GM21360 (cell line): ENCODE results near the gene AXL.

ENCODE experiments used
- ATAC-seq: cut with Tn5 transposase; IDR thresholded peaks from one replicate; pipeline ENCODE4 v1.9.1; 2021; ENCODE audit warnings: mild to moderate bottlenecking, moderate library complexity; ENCODE audit not compliant: unreplicated experiment

The AXL gene

GRCh38 chr19:41233748-41234240 lies 14.8 kb downstream of the AXL start:
- no peak for ATAC-seq

- ATAC-seq: no peak
Observed at GRCh38 chr19:41234512-41235168, 15.6 kb downstream of the AXL start.

DNA sequence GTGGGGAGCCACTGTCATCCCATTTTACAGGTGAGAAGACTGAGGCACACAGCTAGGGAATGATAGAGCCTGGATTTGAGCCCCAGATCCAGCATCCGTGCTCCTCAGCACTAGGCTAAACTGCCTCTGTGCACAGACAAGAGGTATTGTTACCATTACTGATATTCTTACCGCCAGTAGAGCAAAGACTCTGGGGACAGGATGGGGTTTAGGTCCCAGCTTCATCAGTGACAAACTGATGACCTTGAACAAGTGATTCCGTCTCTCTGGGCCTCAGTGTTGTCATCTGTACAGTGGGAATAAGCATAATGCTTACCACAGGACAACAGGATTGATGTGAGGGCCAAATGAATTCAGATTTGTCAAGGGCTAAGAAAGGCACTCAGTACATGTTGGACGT lies 16.5 kb downstream of the AXL start:
- no peak for ATAC-seq

- no peak for ATAC-seq
Observed at GRCh38 chr19:41238244-41238643, 19.2 kb downstream of the AXL start.

DNA sequence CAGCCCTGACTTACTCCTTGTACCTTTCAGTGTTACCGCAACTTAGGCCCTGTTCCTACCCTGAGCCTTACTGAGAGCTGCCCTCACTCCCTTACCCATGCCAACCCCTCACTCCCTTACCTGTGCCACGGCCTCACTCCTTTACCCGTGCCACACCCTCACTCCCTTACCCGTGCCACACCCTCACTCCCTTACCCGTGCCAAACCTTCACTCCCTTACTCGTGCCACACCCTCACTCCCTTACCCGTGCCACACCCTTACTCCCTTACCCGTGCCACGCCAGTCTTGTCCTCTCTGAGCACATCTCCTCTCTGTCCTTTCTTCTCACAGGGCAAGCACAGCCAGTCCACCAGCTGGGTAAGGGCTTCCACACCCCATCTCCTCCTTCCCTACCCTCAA lies 20.3 kb downstream of the AXL start:
- no peak for ATAC-seq

DNA sequence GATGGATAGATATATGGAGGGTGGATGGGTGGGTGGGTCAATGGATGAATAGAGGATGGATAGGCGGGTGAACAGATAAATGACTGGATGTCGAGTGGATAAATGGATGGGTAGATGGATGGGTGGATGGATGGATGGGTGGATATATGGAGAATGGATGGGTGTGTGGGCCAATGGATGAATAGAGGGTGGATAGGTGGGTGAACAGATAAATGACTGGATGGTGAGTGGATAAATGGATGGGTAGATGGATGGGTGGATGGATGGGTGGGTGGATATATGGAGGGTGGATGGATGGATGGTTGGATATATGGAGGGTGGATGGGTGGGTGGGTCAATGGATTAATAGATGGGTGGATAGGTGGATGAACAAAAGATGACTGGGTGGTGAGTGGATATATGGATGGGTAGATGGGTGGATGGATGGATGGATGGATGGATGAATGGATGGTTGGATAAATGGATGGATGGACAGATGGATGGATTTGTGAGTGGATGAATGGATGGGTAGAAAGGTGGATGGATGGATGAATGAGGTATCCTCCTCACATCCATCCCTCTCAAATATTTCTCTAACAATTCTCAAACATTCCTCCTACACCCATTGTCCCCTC lies 21.0 kb downstream of the AXL start:
- ATAC-seq: no peak

GRCh38 chr19:41241859-41242258 lies 22.8 kb downstream of the AXL start:
- no peak for ATAC-seq

DNA sequence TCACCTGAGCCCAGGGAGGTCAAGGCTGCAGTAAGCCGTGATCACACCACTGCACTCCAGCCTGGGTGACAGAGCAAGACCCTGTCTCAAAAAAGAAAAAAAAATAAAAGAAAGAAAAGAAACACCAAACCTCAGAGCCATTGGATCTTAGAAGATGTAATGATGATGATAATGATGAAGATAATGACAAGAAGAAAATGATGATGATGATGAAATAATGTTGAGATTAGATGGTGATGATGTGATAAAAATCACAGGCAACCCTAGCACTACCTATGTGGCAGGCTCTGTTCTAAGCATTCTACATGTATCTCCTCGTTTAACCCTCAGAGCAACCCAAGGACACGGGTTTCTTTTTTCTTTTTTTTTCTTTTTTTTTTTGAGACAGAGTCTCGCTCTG lies 25.1 kb downstream of the AXL start:
- ATAC-seq: no peak

GRCh38 chr19:41245843-41246242 lies 26.8 kb downstream of the AXL start:
- no peak for ATAC-seq

DNA sequence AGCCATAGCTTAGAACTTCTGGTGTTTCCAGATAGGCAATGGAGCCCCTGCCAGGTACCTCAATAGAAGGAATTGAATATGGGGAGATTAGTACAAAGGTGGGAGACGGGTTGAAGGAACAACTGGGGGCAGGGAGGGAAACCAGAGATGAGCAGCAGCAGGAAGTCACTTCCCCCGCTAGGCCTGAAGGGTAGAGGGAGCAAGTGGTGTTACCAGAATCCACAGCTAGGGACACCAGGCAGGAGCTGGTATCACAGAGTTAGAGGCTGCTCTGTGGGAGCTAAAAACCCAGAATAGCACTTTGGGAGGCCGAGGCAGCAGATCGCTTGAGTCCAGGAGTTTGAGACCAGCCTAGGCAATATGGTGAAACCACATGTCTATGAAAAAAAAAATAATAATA lies 29.9 kb downstream of the AXL start:
- ATAC-seq: no peak

- no peak for ATAC-seq
Observed at GRCh38 chr19:41249707-41250423, 30.8 kb downstream of the AXL start.

DNA sequence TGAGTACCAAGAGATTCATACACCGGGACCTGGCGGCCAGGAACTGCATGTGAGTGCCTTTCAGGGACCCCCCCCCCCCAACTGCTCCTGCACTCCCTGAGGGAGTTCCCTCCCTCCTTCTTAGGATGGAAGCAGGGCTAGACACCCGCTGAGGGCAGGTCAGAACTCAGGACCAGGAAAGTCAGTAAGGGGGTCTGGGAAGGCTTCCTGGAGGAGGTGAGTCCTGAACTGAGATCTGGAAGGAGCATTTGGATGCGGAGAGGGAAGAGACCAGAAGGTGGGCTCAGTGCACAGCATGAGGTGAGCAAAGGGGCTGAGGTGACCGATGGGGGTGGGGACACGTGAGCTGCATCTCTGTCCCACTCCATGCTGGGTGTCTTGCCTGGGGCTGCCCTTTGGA lies 34.6 kb downstream of the AXL start:
- no peak for ATAC-seq

DNA sequence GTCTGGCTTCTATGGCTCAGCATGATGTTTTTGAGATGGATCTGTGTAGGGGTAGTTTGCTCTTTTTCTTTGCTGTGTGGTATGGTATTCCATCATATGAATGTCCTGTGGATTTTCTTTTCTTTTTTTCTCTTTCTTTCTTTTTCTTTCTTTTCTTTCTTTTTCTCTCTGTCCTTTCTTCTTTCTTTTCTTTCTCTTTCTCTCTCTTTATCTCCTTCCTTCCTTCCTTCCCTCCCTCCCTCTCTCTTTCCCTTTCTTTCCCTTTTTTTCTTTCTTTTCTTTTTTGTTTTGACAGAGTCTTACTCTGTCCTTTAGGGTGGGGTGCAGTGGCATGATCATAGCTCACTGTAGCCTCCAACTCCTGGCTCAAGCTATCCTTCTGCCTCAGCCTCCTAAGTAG lies 36.1 kb downstream of the AXL start:
- no peak for ATAC-seq

DNA sequence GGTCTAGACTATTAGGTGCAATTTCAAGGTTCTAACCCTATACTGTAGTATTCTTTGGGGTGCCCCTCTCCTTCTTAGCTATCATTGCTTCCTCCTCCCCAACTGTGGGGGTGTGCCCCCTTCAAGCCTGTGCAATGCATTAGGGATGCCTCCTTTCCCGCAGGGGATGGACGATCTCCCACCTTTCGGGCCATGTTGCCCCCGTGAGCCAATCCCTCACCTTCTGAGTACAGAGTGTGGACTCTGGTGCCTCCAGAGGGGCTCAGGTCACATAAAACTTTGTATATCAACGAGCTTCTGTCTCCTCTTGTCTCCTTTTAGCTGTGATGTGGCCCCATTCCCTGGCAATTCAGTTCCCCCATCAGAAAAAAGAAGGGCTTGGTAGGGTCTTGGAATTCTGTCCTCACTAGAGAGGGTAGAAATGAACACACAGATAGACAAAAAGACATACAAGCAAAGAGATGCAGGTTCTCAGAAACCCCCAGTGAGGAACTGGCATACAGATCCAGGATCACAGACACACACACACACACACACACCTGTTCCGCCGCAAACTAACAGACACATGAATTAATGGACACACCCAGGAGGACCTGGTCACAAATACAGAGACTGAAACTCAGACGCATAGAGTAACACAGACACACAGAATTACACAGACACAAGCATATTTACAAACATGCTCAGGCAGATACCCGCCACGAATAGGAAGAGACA lies 42.6 kb downstream of the AXL start:
- no peak for ATAC-seq

- peak; percentile 13 for ATAC-seq
Observed at GRCh38 chr19:41263042-41263849, 44.2 kb downstream of the AXL start.

DNA sequence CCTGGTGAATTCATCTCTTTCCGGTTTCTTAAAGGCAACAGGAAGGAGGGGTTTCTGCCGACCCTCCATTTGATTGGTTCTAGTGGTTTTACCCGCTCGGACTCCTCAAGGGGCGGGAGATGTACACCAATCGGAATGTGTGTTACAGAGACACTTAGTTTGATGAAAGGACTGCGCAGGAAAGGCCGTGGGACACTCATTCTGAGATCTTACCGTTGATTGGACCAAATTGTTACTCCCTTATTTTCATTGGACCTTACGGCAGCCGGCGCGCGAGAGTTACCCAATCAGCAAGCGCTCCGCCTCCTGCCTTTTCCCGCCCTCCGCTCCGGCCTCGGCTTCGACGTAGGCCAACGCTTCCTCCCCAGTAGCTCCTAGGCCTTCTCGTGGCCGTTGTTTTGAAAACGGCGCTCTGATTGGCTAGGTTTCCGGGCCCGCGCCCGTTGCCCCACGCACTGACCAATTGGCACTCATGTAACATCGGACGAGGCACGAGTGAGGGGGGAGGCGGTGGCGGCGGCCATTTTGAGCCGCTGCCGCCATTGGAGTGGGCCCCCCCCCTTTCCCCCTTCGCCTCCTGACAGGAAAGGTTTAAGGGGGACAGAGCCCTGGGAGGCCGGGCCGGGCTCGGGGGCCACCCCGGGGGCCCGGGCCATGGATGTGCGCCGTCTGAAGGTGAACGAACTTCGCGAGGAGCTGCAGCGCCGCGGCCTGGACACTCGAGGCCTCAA lies 45.0 kb downstream of the AXL start, which contains the start of gene HNRNPUL1:
Gene HNRNPUL1 (plus strand): TSS at position 523 of the 731 bp plus-strand sequence. CDS start 132 bp downstream, at position 655.
- peak; percentile 59 for ATAC-seq

DNA sequence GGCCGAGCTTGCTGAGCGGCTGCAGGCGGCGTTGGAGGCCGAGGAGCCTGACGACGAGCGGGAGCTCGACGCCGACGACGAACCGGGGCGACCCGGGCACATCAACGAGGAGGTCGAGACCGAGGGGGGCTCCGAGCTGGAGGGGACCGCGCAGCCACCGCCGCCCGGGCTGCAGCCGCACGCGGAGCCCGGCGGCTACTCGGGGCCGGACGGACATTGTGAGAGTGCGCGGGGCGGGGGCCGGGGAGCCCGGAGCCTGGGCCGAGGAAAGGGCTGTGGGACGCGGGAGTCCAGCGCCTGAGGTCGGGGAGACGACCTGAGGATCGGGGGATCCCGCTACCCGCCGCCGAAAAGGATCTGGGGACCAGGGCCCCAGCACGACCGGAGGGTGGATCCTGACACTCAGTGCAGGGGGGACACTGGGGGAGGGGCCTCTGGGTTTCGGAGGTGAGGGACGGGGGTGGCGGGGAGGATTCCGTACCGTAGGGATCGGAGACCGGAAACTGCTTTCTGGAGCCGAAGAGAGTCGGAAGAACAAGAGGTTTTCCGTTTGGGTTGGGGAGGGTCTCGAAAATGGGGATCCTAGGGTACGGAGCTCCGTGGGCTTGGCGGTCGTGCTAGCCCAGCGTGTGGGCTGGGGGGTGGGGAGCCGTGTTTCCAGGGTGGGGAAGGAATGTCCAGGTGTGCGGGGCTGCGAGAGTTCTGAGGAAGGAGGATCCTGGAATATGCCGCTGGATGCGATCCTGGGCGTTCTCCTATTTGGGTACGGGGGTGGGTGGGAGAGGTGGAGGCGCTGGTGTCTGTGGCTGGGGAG lies 45.8 kb downstream of the AXL start:
- ATAC-seq: no peak

DNA sequence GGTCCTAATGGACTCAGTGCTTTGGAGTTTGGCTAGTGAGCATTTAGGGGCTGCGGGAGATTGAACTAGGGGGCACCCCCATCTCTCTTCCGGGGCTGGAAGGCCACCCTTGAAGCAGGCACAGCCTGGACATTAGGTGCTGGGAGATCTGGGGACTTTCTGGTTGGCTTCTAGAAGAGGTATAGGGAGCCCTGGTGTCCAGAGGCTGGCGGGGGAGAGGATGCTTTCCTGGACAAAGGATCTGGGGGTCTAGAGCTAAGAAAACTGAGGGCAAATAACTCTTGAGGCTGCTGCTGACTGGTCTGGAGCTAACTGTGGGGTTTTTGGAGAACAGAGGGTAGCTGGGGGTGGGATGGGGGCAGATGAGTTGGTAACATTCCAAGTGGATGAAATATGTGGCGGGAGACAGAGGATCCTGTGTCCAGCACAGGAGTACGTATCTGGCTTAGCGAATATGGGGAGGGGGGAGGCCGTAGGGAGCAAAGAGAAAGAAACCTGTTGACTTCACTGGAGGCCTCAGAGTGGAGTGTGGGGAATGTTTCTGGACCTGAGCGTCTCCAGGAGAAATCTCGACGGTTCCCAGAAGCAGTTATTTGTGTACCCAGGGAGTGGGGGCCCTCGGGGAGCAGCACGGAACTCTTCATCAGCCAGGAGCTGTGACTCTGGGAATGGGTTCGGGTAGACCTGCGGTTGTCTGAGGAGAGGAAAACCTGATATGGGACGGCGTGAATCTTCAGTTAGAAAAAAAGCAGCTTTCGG lies 46.6 kb downstream of the AXL start:
- ATAC-seq: no peak
